Duodenal mucosa (tissue), 2 donors: ENCODE data around the gene STXBP2.

Source experiments
- H3K27ac ChIP-seq: one replicate; pipeline ENCODE4 v1.7.0; 2013; ENCODE audit warnings: low read depth, low read length
- H3K27me3 ChIP-seq, 2 donors: one replicate each; pipeline ENCODE4 v1.7.0; 2013; ENCODE audit warnings: low read length in 2 of 2, control low read depth in 1 of 2; ENCODE audit not compliant: insufficient read depth in 2 of 2, control insufficient read depth in 1 of 2
- H3K36me3 ChIP-seq, 2 donors: one replicate each; pipeline ENCODE4 v1.7.0; 2013; ENCODE audit warnings: low read length in 2 of 2, control low read depth in 1 of 2; ENCODE audit not compliant: insufficient read depth in 2 of 2, control insufficient read depth in 1 of 2
- H3K4me1 ChIP-seq, 2 donors: one replicate each; pipeline ENCODE4 v1.7.0; 2013; ENCODE audit warnings: low read length in 2 of 2, control low read depth in 1 of 2; ENCODE audit not compliant: insufficient read depth in 2 of 2, control insufficient read depth in 1 of 2
- H3K4me3 ChIP-seq, 2 donors: one replicate each; pipeline ENCODE4 v1.7.0; 2013; ENCODE audit warnings: low read length in 2 of 2, low read depth in 1 of 2
- H3K9ac ChIP-seq, 2 donors: one replicate each; pipeline ENCODE4 v1.7.0; 2013; ENCODE audit warnings: low read length in 2 of 2, low read depth in 1 of 2
- H3K9me3 ChIP-seq, 2 donors: one replicate each; pipeline ENCODE4 v1.7.0; 2013; ENCODE audit warnings: low read length in 2 of 2, control low read depth in 1 of 2; ENCODE audit not compliant: control insufficient read depth in 1 of 2

The STXBP2 gene

GRCh38 chr19:7622933-7623685 lies 13.8 kb upstream of the STXBP2 start:
- Histone ChIP-seq H3K9ac (no peak overlapping the region), H3K36me3 (peaks cover 44 to 72% of the 10 kb centered on the region in 2 donors), H3K4me1 (peaks cover 23 to 26% of the 10 kb centered on the region in 2 donors), H3K9me3 (no peaks in the 10 kb centered on the region), H3K4me3 (no peak overlapping the region), H3K27ac (no peak overlapping the region), H3K27me3 (no peaks in the 10 kb centered on the region)

GRCh38 chr19:7623725-7624603 lies 12.9 kb upstream of the STXBP2 start:
- Histone ChIP-seq H3K36me3 (peaks cover 44 to 68% of the 10 kb centered on the region in 2 donors), H3K27me3 (no peaks in the 10 kb centered on the region), H3K4me1 (peaks cover 21 to 26% of the 10 kb centered on the region in 2 donors), H3K9ac (no peak overlapping the region), H3K4me3 (no peak overlapping the region), H3K27ac (no peak overlapping the region), H3K9me3 (no peaks in the 10 kb centered on the region)

GRCh38 chr19:7624810-7625209 lies 12.1 kb upstream of the STXBP2 start:
- Histone ChIP-seq H3K9me3 (no peaks in the 10 kb centered on the region), H3K27ac (no peak overlapping the region), H3K4me3 (no peak overlapping the region), H3K9ac (no peak overlapping the region), H3K36me3 (peaks cover 44 to 66% of the 10 kb centered on the region in 2 donors), H3K4me1 (peaks cover 15 to 18% of the 10 kb centered on the region in 2 donors), H3K27me3 (no peaks in the 10 kb centered on the region)

- Histone ChIP-seq H3K27me3 (no peaks in the 10 kb centered on the region), H3K27ac (no peak overlapping the region), H3K36me3 (peaks cover 39 to 55% of the 10 kb centered on the region in 2 donors), H3K9me3 (no peaks in the 10 kb centered on the region), H3K9ac (no peak overlapping the region), H3K4me3 (no peak overlapping the region), H3K4me1 (peaks cover 21 to 22% of the 10 kb centered on the region in 2 donors)
Observed at GRCh38 chr19:7625763-7626372, 11.0 kb upstream of the STXBP2 start.

- H3K27me3 ChIP-seq = no peaks in the 10 kb centered on the region
- peaks cover 31 to 50% of the 10 kb centered on the region in 2 donors for H3K36me3 ChIP-seq
- H3K4me3 ChIP-seq = no peak overlapping the region
- H3K27ac ChIP-seq = no peak overlapping the region
- H3K9me3 ChIP-seq = no peaks in the 10 kb centered on the region
- H3K9ac ChIP-seq = no peak overlapping the region
- peaks cover 21 to 24% of the 10 kb centered on the region in 2 donors for H3K4me1 ChIP-seq
Observed at GRCh38 chr19:7627166-7627565, 9.7 kb upstream of the STXBP2 start.

- Histone ChIP-seq H3K4me1 (peaks cover 21 to 24% of the 10 kb centered on the region in 2 donors), H3K9me3 (no peaks in the 10 kb centered on the region)
Observed at GRCh38 chr19:7628589-7629311, 8.2 kb upstream of the STXBP2 start.

GRCh38 chr19:7629347-7630054 lies 7.4 kb upstream of the STXBP2 start, which contains the start of the genes PET100 and XAB2:
Gene PET100, plus strand, starts transcription at chr19:7629793. Its CDS starts 41 bp downstream, at chr19:7629834.
Gene XAB2, minus strand, starts transcription at chr19:7629545. Its CDS starts 18 bp downstream, at chr19:7629527.
- H3K27me3 ChIP-seq = no peaks in the 10 kb centered on the region
- peaks cover 18 to 33% of the 10 kb centered on the region in 2 donors for H3K36me3 ChIP-seq
- no peaks in the 10 kb centered on the region for H3K9me3 ChIP-seq
- peak within 1 kb of the TSS; percentile 84 to 97 for H3K9ac ChIP-seq
- H3K4me1 ChIP-seq = peaks cover 21 to 24% of the 10 kb centered on the region in 2 donors
- peak within 1 kb of the TSS; percentile 96 to 99 for H3K4me3 ChIP-seq
- H3K27ac ChIP-seq = peak within 1 kb of the TSS; percentile 49

More at GRCh38 chr19:7628589-7629311, 8.2 kb upstream of the STXBP2 start:
- Histone ChIP-seq H3K4me3 (peak overlapping the region; percentile 96 to 99), H3K9ac (peak overlapping the region; percentile 77 to 97), H3K36me3 (peaks cover 22 to 38% of the 10 kb centered on the region in 2 donors), H3K27ac (peak overlapping the region; percentile 49), H3K27me3 (no peaks in the 10 kb centered on the region)

- Histone ChIP-seq H3K9ac (no peak overlapping the region), H3K27me3 (no peaks in the 10 kb centered on the region), H3K36me3 (peaks cover 2 to 16% of the 10 kb centered on the region in 2 donors), H3K4me3 (no peak overlapping the region), H3K4me1 (peaks cover 21 to 31% of the 10 kb centered on the region in 2 donors), H3K9me3 (no peaks in the 10 kb centered on the region), H3K27ac (no peak overlapping the region)
Observed at GRCh38 chr19:7631577-7631976, 5.3 kb upstream of the STXBP2 start.
